ENCODE results near the gene CNOT4. TPM values are rescaled to one million over a fixed set of nuclear protein-coding genes. Genes with fewer than 3 reads are reported as not detected.

The CNOT4 gene
- total RNA-seq, 4 donors from 2014 or later: 19.2 to 33.4 (median 21.6) TPM

GRCh38 chr7:135377171-135377570, 132.7 kb downstream of the CNOT4 start:
- TF ChIP-seq CTCF (IDR thresholded peaks at IDR 0.05; ENCODE audit: low read depth): no peak

- no peak for TF ChIP-seq CTCF (IDR thresholded peaks at IDR 0.05; ENCODE audit: low read depth)
Measured at GRCh38 chr7:135375908-135376699, 133.8 kb downstream of the CNOT4 start.

- TF ChIP-seq CTCF (IDR thresholded peaks at IDR 0.05; ENCODE audit: low read depth): no peak
Measured at GRCh38 chr7:135374736-135375135, 135.2 kb downstream of the CNOT4 start.

- no peak for TF ChIP-seq CTCF (IDR thresholded peaks at IDR 0.05; ENCODE audit: low read depth)
Measured at GRCh38 chr7:135372222-135372621, 137.7 kb downstream of the CNOT4 start.

- TF ChIP-seq CTCF (IDR thresholded peaks at IDR 0.05; ENCODE audit: low read depth): no peak
Measured at GRCh38 chr7:135370656-135371055, 139.2 kb downstream of the CNOT4 start.

- TF ChIP-seq CTCF (IDR thresholded peaks at IDR 0.05; ENCODE audit: low read depth): no peak
Measured at GRCh38 chr7:135369405-135369804, 140.5 kb downstream of the CNOT4 start.

- no peak for TF ChIP-seq CTCF (IDR thresholded peaks at IDR 0.05; ENCODE audit: low read depth)
Measured at GRCh38 chr7:135368416-135369186, 141.3 kb downstream of the CNOT4 start.

Measured in subcutaneous adipose tissue (tissue), 4 donors.